ENCODE results near the gene LPIN1.
"Not testable (repeated sequence)": the region's sequence is repeated elsewhere in the genome, so short reads cannot be mapped to it uniquely, and the experiment has no call there.

The LPIN1 gene

GRCh38 chr2:11726384-11726783 lies 20.0 kb upstream of the LPIN1 start:
- TF ChIP-seq CTCF (IDR thresholded peaks at IDR 0.05; ENCODE audit: low read depth, low read length) = no peak
- H3K4me3 ChIP-seq (ENCODE audit: low read depth, low read length) = peak overlapping the region; percentile 23
- no peaks in the 10 kb centered on the region for H3K27me3 ChIP-seq (ENCODE audit: insufficient read depth, low read depth, severe bottlenecking)
- peak overlapping the region; percentile 77 for H3K27ac ChIP-seq
- no peaks in the 10 kb centered on the region for H3K36me3 ChIP-seq
- peak; percentile 91 for DNase-seq
- peaks cover 2% of the 10 kb centered on the region for H3K9me3 ChIP-seq (ENCODE audit: severe bottlenecking)

- no peaks in the 10 kb centered on the region for H3K27me3 ChIP-seq (ENCODE audit: insufficient read depth, low read depth, severe bottlenecking)
- no peak overlapping the region for H3K27ac ChIP-seq
- H3K4me3 ChIP-seq (ENCODE audit: low read depth, low read length) = no peak overlapping the region
- H3K9me3 ChIP-seq (ENCODE audit: severe bottlenecking) = peaks cover 3% of the 10 kb centered on the region
- no peak for DNase-seq
- TF ChIP-seq CTCF (IDR thresholded peaks at IDR 0.05; ENCODE audit: low read depth, low read length) = no peak
- no peaks in the 10 kb centered on the region for H3K36me3 ChIP-seq
These were observed 16.8 kb upstream of the LPIN1 start for GRCh38 chr2:11729362-11730212.

- H3K4me3 ChIP-seq (ENCODE audit: low read depth, low read length); H3K27me3 ChIP-seq (ENCODE audit: insufficient read depth, low read depth, severe bottlenecking); H3K27ac ChIP-seq; H3K36me3 ChIP-seq; DNase-seq; H3K9me3 ChIP-seq (ENCODE audit: severe bottlenecking): not testable (repeated sequence)
These were observed 15.0 kb upstream of the LPIN1 start for GRCh38 chr2:11731214-11731984.

GRCh38 chr2:11732587-11732986 lies 13.8 kb upstream of the LPIN1 start:
- DNase-seq = no peak
- Histone ChIP-seq H3K27me3 (ENCODE audit: insufficient read depth, low read depth, severe bottlenecking) (no peaks in the 10 kb centered on the region), H3K4me3 (ENCODE audit: low read depth, low read length) (no peak overlapping the region), H3K9me3 (ENCODE audit: severe bottlenecking) (peaks cover 3% of the 10 kb centered on the region), H3K36me3 (no peaks in the 10 kb centered on the region), H3K27ac (no peak overlapping the region)
- no peak for TF ChIP-seq CTCF (IDR thresholded peaks at IDR 0.05; ENCODE audit: low read depth, low read length)

- not testable (repeated sequence) for H3K27me3 ChIP-seq (ENCODE audit: insufficient read depth, low read depth, severe bottlenecking); H3K36me3 ChIP-seq; H3K9me3 ChIP-seq (ENCODE audit: severe bottlenecking); H3K4me3 ChIP-seq (ENCODE audit: low read depth, low read length); DNase-seq; H3K27ac ChIP-seq
These were observed 8.6 kb upstream of the LPIN1 start for GRCh38 chr2:11737852-11738251.

GRCh38 chr2:11738589-11739436 lies 7.6 kb upstream of the LPIN1 start:
- Histone ChIP-seq H3K9me3 (ENCODE audit: severe bottlenecking) (no peaks in the 10 kb centered on the region), H3K36me3 (no peaks in the 10 kb centered on the region), H3K27ac (peak overlapping the region; percentile 6; the same call in 1 of the 2 replicates), H3K4me3 (ENCODE audit: low read depth, low read length) (no peak overlapping the region), H3K27me3 (ENCODE audit: insufficient read depth, low read depth, severe bottlenecking) (no peaks in the 10 kb centered on the region)
- TF ChIP-seq CTCF (IDR thresholded peaks at IDR 0.05; ENCODE audit: low read depth, low read length) = peak; percentile 96
- peak; percentile 88 for DNase-seq
